HG03575 (cell line): ENCODE data around the gene PUM1.
"Not testable (repeated sequence)": the region's sequence is repeated elsewhere in the genome, so short reads cannot be mapped to it uniquely, and the experiment has no call there.

Source experiments
- ATAC-seq: cut with Tn5 transposase; IDR thresholded peaks from one replicate; pipeline ENCODE4 v1.9.1; 2021; ENCODE audit not compliant: unreplicated experiment, insufficient number of reproducible peaks, low FRiP score; ENCODE audit errors: extremely low read depth

Gene PUM1

DNA sequence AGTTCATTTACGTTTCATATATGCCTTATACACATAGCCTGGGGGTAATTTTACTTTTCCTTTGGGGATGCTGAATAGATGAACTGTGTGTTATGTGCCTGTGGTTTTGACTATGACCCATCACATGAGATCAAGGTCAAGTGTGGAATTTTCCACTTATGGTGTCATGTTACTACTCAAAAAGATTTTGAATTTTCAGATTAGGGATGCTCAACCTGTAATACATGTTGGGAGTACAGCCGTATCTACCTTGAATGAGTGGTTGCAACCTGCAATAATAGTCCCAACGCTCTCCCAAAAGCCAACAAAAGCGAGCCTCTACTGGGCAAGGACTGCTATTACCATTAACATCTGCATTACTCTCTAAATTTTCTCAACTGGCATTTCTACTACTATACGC is 88.4 kb downstream of the PUM1 start:
- ATAC-seq, result no peak

GRCh38 chr1:30976143-30976542 is 89.4 kb downstream of the PUM1 start:
- no peak for ATAC-seq

DNA sequence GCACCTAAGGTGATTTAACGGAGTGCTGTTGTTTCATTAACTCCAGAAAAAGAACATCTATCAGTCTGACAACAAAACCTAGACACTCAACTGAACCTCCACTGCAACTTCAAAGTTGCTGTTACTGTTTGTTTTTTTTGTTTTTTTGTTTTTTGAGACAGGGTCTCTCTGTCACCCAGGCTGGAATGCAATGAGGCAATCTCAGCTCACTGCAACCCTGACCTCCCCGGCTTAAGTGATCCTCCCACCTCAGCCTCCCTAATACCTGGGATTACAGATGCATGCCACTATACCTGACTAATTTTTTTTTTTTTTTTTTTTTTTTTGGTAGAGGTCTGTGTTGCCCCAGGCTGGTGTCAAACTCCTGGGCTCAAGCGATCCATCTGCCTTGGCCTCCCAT is 90.3 kb downstream of the PUM1 start:
- no peak for ATAC-seq

GRCh38 chr1:30974536-30974935 is 91.0 kb downstream of the PUM1 start:
- no peak for ATAC-seq

DNA sequence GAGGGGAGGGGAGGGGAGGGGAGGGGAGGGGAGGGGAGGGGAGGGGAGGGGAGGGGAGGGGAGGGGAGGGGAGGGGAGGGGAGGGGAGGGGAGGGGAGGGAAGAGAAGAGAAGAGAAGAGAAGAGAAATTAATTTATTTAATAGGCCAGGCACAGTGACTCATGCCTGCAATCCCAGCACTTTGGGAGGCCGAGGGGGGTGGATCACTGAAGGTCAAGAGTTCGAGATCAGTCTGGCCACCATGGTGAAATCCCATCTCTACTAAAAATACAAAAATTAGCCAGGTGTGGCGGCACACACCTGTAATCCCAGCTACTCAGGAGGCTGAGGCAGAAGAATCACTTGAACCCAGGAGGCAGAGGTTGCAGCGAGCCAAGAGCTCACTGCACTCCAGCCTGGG is 93.2 kb downstream of the PUM1 start:
- ATAC-seq, result not testable (repeated sequence)

DNA sequence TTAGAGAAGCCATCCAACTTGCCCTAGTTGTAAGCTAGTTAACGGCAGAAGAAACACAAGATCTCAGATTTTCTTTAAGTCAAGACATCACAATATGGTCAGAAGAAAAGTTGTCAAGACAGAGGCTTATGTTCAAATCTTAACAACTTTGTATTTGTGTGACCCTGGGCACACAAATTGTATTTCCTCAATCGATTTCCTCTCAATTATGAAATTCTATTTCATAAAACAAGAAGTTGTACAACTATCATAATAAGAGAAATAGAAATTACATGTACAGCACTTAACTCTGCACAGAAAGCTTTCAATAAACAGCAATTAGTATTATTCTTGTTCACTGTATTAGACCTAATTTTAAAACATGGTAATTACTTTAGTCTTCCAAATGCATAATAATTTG is 94.0 kb downstream of the PUM1 start:
- ATAC-seq, result no peak

- ATAC-seq, result no peak
Observed at GRCh38 chr1:30969903-30970302, 95.6 kb downstream of the PUM1 start.

GRCh38 chr1:30968220-30968971 is 97.1 kb downstream of the PUM1 start:
- no peak for ATAC-seq

- no peak for ATAC-seq
Observed at GRCh38 chr1:30966690-30967369, 98.7 kb downstream of the PUM1 start.

DNA sequence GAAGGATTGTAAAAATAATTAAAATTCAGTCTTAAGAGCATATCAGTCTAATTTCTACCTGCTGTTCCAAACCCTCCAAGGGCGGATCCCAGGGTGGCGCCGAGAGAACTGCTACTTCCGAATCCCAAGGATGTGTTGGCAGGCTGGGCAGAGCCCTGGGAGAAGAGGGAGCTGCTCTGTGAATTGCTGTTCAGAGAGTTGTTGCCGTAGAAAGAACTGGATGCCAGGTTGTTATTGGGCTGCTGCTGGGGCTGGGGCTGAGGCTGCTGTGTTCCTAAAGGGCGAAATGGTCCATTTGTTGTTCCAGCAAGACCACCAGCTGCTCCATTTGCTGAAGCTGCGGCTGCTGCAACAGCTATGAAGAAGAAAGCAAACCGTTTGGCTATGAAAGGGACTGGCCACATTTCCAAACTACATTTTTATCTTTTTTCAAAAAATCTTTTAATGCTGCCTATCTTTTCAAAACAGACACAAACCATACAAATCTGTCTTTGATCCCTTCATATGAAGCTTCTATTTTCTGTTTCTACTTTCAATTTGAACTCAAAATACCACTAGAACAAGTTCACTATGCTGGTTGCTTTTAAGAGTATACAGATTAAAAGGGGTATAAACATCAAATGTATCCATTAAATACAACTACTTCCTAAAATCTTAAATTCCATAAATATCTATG is 99.5 kb downstream of the PUM1 start:
- ATAC-seq, result no peak

DNA sequence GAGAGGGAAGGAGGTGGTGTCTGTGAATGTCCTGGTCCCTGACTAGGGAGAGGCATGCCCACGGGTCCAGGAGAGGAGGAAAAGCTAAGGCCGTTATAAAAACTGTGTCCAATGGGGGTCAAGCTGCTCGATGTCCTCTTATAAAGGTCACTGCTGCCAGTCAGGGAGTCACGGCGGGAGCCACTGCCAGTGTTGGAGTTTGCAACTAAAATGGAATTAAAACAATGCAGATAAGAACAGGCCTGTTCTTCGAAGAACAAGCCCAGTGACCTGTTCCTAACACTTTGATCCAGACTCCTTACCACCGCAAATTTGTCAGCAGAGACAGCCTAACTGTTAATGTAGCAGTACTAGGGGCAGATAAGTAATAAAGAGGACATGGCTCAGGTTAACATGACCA is 100.8 kb downstream of the PUM1 start:
- ATAC-seq, result no peak

- ATAC-seq, result no peak
Observed at GRCh38 chr1:30962609-30963508, 102.7 kb downstream of the PUM1 start.

GRCh38 chr1:30957560-30958222 is 107.8 kb downstream of the PUM1 start:
- no peak for ATAC-seq

- ATAC-seq, result no peak
Observed at GRCh38 chr1:30955448-30956015, 110.0 kb downstream of the PUM1 start.

- ATAC-seq, result no peak
Observed at GRCh38 chr1:30953685-30954084, 111.8 kb downstream of the PUM1 start.

GRCh38 chr1:30952098-30952497 is 113.4 kb downstream of the PUM1 start:
- ATAC-seq, result no peak

GRCh38 chr1:30950700-30951099 is 114.8 kb downstream of the PUM1 start:
- no peak for ATAC-seq

DNA sequence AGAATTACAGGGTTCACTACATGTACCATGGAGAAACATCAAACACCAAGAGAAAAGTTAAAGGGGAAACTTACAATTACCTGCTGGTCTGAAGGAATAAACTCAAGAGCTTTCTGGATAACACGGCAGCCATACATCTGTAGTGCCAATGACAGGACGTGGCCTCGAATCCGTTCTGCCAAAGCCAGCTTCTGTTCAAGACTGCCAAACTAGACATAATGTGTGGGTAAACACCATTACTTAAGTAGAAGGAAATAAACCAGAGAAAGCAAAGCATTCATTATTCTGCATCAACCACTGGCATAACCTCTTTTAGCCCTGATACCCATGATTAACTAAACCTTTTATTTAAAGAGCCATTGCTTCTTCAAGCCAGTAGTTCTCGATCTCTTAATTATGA is 115.5 kb downstream of the PUM1 start:
- no peak for ATAC-seq
